HL-60/S4 (cell line): ENCODE data around the gene ELAVL1.
"Not testable (repeated sequence)": the region's sequence is repeated elsewhere in the genome, so short reads cannot be mapped to it uniquely, and the experiment has no call there.

Experiments
- in situ Hi-C: fragments of 300-500 bp; cut with MboI; formaldehyde crosslinking; loops from 2 replicates; pipeline ENCODE4 v1.14.3; 2022; ENCODE audit warnings: low sequenced_read_pairs

The ELAVL1 gene

GRCh38 chr19:7971553-7972520, 33.6 kb downstream of the ELAVL1 start:
- in situ Hi-C loops: no loop called here

GRCh38 chr19:7970716-7971448, 34.6 kb downstream of the ELAVL1 start:
- in situ Hi-C loops: no loop called here

GRCh38 chr19:7969555-7969939, 35.9 kb downstream of the ELAVL1 start:
- in situ Hi-C loops: no loop called here

GRCh38 chr19:7968796-7969554, 36.5 kb downstream of the ELAVL1 start:
- in situ Hi-C loops: no loop called here

- in situ Hi-C loops: no loop called here
These were observed 37.2 kb downstream of the ELAVL1 start for GRCh38 chr19:7968008-7968795.

GRCh38 chr19:7965921-7966665, 39.3 kb downstream of the ELAVL1 start:
- in situ Hi-C loops: no loop called here

GRCh38 chr19:7965259-7965841, 40.1 kb downstream of the ELAVL1 start:
- in situ Hi-C loops: no loop called here

- in situ Hi-C loops: no loop called here
These were observed 41.9 kb downstream of the ELAVL1 start for GRCh38 chr19:7963566-7963965.

GRCh38 chr19:7962644-7963268, 42.7 kb downstream of the ELAVL1 start:
- in situ Hi-C loops: no loop called here

- in situ Hi-C loops: no loop called here
These were observed 43.4 kb downstream of the ELAVL1 start for GRCh38 chr19:7961920-7962626.

GRCh38 chr19:7961082-7961481, 44.4 kb downstream of the ELAVL1 start:
- in situ Hi-C loops: not testable (repeated sequence)

- in situ Hi-C loops: no loop called here
These were observed 46.2 kb downstream of the ELAVL1 start for GRCh38 chr19:7959211-7959610.

- in situ Hi-C loops: no loop called here
These were observed 49.7 kb downstream of the ELAVL1 start for GRCh38 chr19:7955696-7956095.

- in situ Hi-C loops: no loop called here
These were observed 51.9 kb downstream of the ELAVL1 start for GRCh38 chr19:7953576-7953975.

GRCh38 chr19:7953060-7953459, 52.4 kb downstream of the ELAVL1 start:
- in situ Hi-C loops: no loop called here

GRCh38 chr19:7947939-7948338, 57.5 kb downstream of the ELAVL1 start:
- in situ Hi-C loops: no loop called here

- in situ Hi-C loops: no loop called here
These were observed 61.2 kb downstream of the ELAVL1 start for GRCh38 chr19:7944177-7944761.
